Cardiac septum (tissue), 1 donor: Measurements from ENCODE around the gene DBNL. TPM values are rescaled to one million over a fixed set of nuclear protein-coding genes. Genes with fewer than 3 reads are reported as not detected.

Experiments used
- DNase-seq: peaks from one replicate; pipeline ENCODE4 v3.0.0-alpha.2; 2020; ENCODE audit warnings: low spot score
- intact Hi-C: fragments of 100-400 bp; cut with DNase I; formaldehyde crosslinking; loops from one replicate; pipeline ENCODE4 v1.14.0; 2022
- total RNA-seq: library from RNA; stranded (reverse); fragmentation: NEBNext Ultra II Directional; extraction: Animal tissue kit (Norgen Biotek cat#: 25700); gene quantifications from one replicate; pipeline ENCODE4 v1.2.1, GENCODE V29; 2021
- donor health status: DM: no; HTN: no; CAD: no.

The DBNL gene
- total RNA-seq, 1 donor from 2014 or later: 48.9 TPM

DNA sequence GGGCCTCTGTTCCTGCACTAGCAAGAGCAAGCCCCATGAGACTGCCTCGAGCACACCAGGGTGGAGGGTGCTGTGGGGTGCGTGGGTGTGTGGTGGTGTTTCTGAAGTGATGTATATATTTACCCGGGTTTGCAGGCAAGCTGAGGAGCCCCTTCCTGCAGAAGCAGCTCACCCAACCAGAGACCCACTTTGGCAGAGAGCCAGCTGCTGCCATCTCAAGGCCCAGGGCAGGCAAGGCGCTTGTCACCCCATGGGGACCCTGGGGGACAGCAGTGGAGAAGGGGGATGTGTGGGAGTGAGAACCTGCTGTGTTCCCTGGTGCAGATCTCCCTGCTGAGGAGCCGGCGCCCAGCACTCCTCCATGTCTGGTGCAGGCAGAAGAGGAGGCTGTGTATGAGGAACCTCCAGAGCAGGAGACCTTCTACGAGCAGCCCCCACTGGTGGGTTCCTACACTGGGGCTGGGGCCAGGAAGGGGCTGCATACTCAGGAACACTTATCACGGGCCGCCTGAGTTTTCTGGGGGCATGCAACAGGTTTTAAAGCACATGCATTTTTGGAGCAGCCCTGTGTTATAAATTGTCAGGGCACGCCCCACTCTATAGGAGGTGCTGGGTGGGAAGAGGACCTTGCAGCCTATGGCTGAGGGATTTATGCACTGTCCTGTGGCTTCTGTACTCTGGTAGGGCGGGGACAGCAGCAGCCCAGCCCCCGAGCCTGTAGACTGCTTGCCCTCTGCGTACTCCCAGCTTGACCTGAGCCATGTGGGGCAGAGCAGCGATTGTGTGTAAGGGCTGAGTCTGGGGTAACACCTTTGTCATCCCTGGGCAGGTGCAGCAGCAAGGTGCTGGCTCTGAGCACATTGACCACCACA lies 15.0 kb downstream of the DBNL start:
- intact Hi-C loops: no loop called here

DNA sequence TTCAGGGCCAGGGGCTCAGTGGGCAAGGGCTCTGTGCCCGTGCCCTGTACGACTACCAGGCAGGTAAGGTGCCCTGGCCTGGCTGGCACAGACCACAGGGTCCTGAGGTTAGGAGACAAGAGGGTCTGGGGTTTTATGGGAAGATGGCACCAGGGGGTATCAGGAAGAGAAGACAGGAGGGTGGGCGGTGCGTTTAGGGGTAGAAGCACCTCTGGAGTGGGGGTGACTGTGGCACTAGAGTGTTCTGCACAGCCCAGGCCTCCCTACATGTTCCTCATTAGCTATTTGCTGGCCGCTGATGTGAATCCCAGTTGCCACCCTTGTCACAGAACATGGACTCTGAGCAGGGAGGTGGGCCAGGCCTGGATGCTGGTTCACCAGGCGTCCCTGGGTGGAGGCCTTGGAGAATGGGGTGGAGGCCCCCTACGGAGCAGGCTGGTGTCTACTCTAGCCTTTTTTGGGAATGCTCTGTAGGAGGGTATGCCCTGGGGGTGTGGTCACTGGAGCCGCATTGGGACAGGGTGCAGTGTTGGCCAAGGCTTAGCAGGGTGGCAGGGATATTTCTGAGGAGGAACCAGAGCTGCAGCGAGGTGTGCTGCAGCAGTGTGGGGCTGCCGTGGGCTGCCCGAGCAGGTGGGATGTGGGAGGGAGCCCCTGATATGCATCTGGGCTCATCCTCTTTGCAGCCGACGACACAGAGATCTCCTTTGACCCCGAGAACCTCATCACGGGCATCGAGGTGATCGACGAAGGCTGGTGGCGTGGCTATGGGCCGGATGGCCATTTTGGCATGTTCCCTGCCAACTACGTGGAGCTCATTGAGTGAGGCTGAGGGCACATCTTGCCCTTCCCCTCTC lies 15.8 kb downstream of the DBNL start:
- intact Hi-C loops: no loop called here
- DNase-seq: peak; percentile 27

More for the DNA sequence above, 15.0 kb downstream of the DBNL start:
- DNase-seq: peak; percentile 70

DNA sequence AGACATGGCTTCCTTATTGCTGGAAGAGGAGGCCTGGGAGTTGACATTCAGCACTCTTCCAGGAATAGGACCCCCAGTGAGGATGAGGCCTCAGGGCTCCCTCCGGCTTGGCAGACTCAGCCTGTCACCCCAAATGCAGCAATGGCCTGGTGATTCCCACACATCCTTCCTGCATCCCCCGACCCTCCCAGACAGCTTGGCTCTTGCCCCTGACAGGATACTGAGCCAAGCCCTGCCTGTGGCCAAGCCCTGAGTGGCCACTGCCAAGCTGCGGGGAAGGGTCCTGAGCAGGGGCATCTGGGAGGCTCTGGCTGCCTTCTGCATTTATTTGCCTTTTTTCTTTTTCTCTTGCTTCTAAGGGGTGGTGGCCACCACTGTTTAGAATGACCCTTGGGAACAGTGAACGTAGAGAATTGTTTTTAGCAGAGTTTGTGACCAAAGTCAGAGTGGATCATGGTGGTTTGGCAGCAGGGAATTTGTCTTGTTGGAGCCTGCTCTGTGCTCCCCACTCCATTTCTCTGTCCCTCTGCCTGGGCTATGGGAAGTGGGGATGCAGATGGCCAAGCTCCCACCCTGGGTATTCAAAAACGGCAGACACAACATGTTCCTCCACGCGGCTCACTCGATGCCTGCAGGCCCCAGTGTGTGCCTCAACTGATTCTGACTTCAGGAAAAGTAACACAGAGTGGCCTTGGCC lies 16.6 kb downstream of the DBNL start:
- intact Hi-C loops: no loop called here
- peak; percentile 27 for DNase-seq

DNA sequence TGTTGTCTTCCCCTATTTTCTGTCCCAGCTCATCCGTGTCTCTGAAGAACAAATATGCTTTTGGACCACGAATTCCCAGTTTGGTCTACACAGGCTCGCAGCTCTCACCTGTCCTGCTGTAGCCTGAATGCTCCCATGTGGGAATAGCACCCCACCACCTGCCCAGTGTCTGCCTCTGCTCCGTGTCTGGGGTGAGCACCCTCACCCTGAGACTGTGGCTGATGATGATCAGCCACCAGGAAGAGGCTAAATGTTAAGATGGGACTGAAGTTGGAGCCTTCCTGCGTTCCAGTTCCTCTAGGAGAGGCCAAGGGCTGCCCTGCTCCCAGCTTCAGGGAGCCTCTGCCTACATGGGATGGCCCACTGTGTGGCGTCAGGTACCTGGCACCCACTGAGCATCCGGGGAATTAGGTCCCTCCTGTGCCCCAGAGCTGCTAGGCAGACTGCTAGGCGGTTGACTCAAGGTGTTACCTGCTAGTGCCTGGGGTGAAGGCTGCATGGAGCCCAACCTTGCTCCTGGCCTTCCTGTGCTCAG lies 17.2 kb downstream of the DBNL start:
- intact Hi-C loops: no loop called here
- DNase-seq: peak; percentile 49

DNA sequence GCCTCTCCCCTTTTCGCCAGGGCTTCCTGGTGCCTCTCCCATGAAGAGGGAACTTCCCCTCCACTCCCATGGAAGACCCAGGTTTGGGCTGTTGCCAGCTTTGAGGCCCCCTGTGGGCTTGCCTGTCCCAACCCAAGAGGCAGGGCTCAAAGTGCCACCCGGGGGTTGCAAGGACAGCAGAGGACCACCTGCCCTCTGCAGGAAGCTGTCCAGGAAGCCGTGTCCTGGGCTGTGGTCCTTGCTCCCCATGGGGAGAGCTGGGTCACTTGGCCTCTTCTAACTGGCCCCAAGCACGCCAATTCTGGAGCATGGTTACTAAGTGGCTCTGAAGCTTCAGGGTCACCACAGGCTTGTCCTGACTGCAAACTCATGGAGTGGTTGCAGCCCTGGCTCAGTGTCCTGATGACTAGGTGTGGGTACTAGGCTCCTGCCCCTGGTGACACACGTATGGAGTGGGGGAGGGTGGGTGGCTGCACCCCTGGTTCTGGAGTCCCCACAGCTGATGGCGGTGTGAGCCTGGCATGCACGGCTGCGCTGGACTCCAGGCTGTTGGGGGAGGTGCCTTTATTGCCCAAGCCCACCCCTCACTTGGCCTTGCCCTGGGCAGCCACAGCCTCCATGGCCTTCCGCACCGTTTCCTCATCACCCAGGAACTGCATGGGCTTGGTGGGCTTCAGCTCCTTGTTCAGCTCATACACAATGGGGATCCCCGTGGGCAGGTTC lies 17.8 kb downstream of the DBNL start:
- intact Hi-C loops: no loop called here
- peak; percentile 63 for DNase-seq

DNA sequence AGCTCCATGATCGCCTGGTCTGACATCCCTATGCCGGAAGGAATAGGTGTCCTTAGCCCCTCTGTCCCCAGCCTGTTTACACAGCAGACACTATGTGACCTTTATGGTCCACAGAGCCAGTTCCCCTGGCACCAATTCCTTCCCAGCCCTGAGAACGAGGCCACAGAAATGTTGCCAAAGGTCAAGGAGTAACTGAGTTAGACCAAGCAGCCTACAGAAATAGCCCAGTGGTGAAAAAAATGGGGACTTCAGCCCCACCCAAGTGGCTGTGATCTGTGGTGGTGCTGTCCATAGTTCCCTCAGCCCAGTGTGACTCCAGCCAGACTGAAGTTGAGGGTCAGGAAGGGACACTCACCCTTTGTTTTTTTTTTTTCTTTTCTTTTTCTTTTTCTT lies 18.4 kb downstream of the DBNL start:
- intact Hi-C loops: no loop called here
- DNase-seq: peak; percentile 70

DNA sequence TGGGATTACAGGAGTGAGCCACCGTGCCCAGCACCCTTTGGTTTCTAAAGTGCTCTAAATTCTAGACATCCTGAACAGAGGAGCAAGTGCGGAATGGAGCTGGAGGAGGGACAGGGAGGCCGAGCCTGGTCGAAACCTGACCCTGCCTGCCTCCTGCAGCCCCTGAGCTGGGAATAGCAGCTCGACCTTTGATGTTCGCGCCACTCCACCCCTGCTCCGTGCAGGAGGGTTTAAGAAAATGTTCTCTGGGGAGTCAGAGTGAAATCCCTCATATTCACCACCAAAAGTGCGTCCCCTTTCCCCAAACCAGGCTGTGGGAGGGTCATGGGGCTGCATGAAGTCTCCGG lies 19.0 kb downstream of the DBNL start:
- DNase-seq: no peak
- intact Hi-C loops: no loop called here

DNA sequence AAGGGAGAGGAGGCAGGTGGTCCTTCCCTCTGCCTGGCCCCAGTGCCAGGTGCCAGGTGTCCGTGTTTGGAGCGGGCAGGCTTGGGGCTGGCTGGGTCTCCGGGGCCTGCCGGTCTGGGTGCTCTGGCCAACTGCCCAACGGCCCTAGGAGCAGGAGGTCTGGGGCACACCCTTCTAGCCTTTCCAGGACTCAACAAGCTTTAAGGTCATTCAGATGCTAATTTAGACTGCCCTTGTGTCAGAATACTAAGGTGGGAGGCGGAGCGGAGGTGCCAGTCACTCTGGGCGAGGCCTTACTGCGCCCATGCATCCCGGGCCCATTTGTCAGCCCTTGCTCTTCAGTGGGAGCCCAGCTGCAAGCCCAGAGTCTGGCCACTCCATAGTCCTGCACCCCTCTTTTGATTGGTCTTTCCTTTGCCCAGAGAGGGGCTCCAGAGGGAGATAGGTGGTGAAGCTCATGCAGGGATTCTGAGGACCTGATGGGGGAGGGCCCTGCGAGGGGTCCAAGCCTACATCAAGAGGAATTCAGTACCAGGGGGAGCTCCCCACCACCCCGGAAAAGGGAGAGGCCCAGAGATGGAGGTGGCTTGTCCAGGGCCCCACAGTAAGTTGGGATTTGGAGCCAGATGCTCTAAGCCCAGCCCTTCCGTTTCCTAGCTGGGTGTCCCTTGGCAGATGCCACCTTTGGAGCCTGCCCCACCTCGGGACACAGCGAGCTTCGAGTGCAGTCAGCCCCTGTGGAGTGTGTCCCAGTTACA lies 19.6 kb downstream of the DBNL start:
- DNase-seq: peak; percentile 74
- intact Hi-C loops: no loop called here

DNA sequence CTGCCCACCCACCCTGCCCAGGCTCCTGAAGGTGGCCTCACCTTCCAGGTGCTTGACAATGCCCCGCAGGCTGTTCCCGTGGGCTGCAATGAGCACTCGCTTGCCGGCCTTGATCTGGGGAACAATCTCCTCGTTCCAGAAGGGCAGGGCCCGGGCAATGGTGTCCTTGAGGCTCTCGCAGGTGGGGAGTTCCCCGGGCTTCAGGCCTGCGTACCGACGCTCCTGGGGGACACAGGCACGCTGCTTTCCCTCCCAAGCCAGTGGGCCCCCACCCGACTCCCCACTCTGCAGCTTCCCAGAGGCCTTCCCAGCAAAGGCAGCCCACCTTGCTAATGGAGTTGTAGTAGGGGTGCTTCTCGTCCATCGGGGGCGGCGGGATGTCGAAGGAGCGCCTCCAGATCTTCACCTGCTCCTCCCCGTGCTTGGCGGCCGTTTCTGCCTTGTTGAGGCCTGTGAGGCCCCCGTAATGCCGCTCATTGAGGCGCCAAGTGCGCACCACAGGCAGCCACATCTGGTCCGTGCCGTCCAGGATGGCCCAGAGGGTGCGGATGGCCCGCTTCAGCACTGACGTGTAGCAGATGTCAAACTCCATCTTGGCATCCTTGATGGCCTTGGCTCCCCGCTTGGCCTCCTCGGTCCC lies 20.4 kb downstream of the DBNL start:
- peak; percentile 71 for DNase-seq

DNA sequence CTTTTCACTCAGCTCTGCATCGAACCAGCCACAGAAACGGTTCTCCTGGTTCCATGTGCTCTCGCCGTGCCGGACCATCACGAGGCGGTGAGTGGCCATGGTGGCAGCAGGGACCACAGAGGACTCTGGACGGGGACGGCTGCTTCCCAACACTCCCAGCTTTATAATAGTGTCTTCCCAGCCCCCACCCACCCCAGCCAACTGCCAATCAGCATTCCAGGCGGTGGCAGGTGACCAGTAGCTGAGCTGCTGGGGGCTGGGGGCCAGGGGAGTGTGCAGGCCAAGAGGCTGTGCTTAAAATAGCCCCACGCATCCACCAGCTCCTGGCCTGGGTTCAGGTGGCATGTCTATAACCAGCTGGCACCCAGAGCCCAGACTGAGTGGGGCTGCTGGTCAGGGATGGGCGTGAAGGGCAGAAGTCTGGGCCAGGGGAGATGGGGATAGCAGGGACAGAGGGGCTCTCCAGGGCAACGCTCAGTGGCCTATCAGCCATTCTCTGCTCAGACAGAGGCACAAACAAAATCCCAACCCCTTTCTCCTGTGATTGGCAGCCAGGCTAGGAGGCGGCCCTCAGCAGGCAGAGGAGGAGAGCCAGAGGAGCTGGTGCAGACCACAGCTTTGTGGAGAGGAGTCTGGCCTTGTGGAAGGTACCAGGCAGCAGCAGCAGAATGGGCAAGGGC lies 21.1 kb downstream of the DBNL start, which contains the start of gene PGAM2:
Gene PGAM2 (minus strand): TSS at position 137 of the 680 bp plus-strand sequence. CDS start 38 bp downstream, at position 99.
- intact Hi-C loops: no loop called here
- peak; percentile 92 for DNase-seq

More for the DNA sequence above, 20.4 kb downstream of the DBNL start:
- intact Hi-C loops: no loop called here

DNA sequence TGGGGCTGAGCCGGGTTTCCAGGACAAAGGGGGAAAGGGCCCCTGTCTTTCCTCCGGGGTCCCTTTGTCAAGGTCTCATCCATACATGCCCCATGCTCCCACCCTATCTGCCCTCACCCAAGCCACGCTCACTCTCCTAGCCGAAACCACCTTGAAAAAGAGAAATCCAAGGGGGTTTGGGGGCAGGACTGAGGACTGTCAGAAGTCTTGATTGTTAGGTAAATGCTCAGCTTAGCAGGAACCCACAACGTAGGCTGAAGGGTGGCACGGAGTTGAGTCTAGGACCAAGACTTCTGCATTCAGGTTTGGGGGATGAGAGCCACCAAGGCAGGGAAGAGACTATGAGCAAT lies 21.6 kb downstream of the DBNL start:
- DNase-seq: no peak
- intact Hi-C loops: no loop called here

DNA sequence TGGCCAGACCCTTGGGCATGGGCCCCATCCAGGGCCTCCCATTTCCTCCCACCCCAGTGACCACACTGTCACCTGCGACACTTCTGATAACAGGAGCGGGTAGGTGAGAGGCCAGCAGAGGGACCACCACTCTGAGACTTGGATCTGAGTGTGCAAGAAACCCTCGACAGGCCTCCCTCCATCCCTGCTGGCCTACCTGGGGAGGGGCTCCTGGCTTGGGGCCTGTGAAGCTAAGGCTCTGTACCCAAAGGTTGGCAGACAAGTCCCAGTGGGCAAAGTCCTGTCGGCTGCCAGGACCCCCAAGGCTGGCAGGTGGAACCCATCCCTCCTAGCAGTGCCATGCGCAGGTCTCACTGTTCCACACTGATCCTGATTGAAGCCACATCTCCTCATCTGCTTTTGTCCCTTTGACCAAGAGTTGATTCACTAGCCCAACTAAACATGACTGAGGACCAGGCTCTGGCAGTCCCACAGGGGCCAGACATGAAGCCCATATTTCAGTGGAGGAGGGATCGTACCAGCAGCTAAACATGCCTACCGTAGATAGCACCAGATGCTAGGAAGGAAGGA lies 22.1 kb downstream of the DBNL start:
- DNase-seq: peak; percentile 69
- intact Hi-C loops: no loop called here

DNA sequence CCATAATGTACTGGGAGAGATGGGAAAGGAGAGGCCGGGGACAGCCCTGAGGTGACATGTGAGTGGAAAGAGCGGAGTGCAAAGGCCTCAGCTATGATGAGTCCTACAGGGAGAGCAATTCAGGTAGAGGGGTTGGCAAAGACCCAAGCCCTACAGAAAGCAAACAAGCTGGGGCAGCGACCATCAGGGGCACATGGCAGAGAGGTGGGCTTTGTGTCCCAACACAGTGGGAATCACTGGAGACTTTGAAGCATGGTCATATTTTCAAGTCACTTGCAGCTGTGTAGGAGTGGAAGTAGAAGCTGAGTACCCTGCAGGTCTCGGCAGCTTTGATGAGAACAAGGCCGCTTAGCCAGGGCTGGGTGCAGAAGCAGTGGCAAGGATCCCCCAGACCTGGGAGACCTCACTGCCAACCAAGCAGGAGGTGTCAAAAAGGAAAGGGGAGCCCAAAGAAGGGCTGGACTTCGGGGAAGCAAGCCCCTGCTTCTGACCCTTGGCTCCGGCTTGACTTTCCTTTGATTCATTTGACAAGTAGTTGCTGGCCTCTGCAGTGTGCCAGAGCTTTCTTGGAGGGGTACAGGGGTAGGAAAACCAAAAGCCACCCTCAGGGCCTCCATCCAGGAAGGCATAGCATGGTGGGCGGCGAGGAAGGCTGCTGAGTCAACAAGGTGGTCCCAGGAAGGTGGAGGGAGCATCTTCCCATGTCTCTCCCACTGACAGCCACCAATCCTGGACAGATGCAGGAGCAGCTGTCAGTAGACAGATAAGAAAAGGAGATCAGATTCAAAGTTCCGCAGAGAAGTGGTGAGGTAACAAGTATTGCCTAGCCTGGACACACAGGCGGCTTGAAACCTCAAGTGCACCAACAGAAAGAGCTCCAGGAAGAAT lies 22.8 kb downstream of the DBNL start:
- intact Hi-C loops: no loop called here
- DNase-seq: peak; percentile 67

DNA sequence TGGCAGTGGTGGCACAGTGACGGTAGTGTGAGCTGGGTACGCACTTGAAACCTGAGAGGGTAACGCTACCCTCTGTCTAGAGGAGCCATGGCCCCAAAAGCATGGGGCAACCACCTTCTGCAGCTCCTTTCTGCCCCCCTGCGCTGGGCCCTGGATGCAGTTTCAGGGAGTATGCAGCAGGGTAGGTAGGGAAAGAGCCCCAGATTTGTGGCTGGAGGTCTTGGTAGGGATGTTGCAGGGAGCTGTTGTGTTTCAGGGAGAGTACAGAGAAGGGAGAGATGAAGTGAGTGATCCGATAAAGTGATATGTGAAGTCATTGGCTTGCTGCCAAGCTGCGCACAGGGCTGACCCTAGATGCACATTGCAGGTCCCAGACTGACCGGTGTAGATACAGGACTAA lies 23.6 kb downstream of the DBNL start:
- intact Hi-C loops: no loop called here
- DNase-seq: no peak

DNA sequence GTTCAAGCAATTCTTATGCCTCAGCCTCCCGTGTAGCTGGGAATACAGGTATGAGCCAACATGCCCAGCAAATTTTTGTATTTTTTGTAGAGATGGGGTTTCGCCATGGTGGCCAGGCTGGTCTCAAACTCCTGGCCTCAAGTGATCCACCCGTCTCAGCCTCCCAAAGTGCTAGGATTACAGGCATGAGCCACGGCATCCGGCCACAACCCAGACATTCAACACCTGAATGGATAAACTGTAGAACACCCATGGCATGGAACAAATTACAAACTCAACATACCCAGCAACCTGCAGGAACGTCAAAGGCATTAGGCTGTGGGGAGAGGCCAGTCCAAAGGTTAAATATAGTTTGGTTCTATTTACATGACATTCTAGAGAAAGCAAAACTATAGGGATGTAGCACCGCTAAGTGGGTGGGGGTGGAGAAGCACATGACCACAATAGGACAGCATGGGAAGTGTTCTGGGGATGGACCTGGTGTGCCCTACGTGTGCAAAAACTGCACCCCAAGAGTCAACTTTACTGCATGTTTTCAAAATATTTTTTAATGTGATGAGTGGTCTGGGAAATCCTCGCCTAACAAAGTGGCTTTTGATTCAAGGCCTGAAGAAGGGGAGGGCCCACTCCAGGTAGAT lies 27.3 kb downstream of the DBNL start:
- intact Hi-C loops: no loop called here
- no peak for DNase-seq
